Osteoblast (primary cell): ENCODE data around the gene TM9SF1. TPM values are rescaled to one million over a fixed set of nuclear protein-coding genes. Genes with fewer than 3 reads are reported as not detected.

Experiments used
- DNase-seq: peaks from one replicate; pipeline ENCODE4 v3.0.0; 2011; ENCODE audit warnings: low spot score, mixed read lengths; ENCODE audit not compliant: insufficient read length; ENCODE audit errors: missing footprints
- H2AFZ ChIP-seq: 2 replicates; pipeline ENCODE4 v1.6.0; 2011; ENCODE audit warnings: mild to moderate bottlenecking, low read length
- H3K27ac ChIP-seq: 2 replicates; pipeline ENCODE4 v1.5.1; 2011; ENCODE audit warnings: mild to moderate bottlenecking, low read depth, low read length, moderate library complexity
- H3K27me3 ChIP-seq: 2 replicates; pipeline ENCODE4 v1.6.0; 2012; ENCODE audit warnings: mild to moderate bottlenecking, control low read depth, inconsistent platforms, low read length, moderate library complexity; ENCODE audit not compliant: insufficient read depth
- H3K36me3 ChIP-seq: 2 replicates; pipeline ENCODE4 v1.5.1; 2011; ENCODE audit warnings: mild to moderate bottlenecking, low read length, control low read depth, moderate library complexity; ENCODE audit not compliant: insufficient read depth
- H3K4me1 ChIP-seq: 2 replicates; pipeline ENCODE4 v1.5.1; 2011; ENCODE audit warnings: mild to moderate bottlenecking, low read length, control low read depth, moderate library complexity; ENCODE audit not compliant: insufficient read depth
- H3K4me2 ChIP-seq: 2 replicates; pipeline ENCODE4 v1.6.0; 2011; ENCODE audit warnings: mild to moderate bottlenecking, low read length; ENCODE audit not compliant: insufficient read depth
- H3K4me3 ChIP-seq: fragments of 200-600 bp; sonication (generic); 3 replicates; pipeline ENCODE4 v1.5.1; 2012; ENCODE audit warnings: mild to moderate bottlenecking, low read length, inconsistent platforms; ENCODE audit not compliant: insufficient read depth
- H3K79me2 ChIP-seq: 2 replicates; pipeline ENCODE4 v1.6.0; 2012; ENCODE audit warnings: mild to moderate bottlenecking, low read length, control low read depth, inconsistent platforms; ENCODE audit not compliant: insufficient read depth
- H3K9me3 ChIP-seq: 2 replicates; pipeline ENCODE4 v1.5.1; 2011; ENCODE audit warnings: low read depth, low read length, control low read depth
- H4K20me1 ChIP-seq: 2 replicates; pipeline ENCODE4 v1.6.0; 2012; ENCODE audit warnings: mild to moderate bottlenecking, low read length, control low read depth; ENCODE audit not compliant: insufficient read depth
- CTCF ChIP-seq: IDR thresholded peaks from 2 replicates; pipeline ENCODE4 v1.5.1; 2011; ENCODE audit warnings: mild to moderate bottlenecking, low read depth, low read length, moderate library complexity; ENCODE audit errors: extremely low read depth
- total RNA-seq: library from RNA; depleted of rRNA; stranded (reverse); fragments of >200 nt; gene quantifications from 2 replicates; pipeline ENCODE4 v1.2.3, GENCODE V29; 2012

TM9SF1 gene
- total RNA-seq, 1 donor, result 78.2 TPM

- no peak overlapping the region for H3K4me3 ChIP-seq
- DNase-seq, result peak; percentile 25
- H3K36me3 ChIP-seq, result peaks cover 42% of the 10 kb centered on the region
- H2AFZ ChIP-seq, result no peak overlapping the region
- peaks cover 46% of the 10 kb centered on the region for H3K79me2 ChIP-seq
- H3K4me1 ChIP-seq, result peaks cover 25% of the 10 kb centered on the region
- no peak for TF ChIP-seq CTCF
- H3K27me3 ChIP-seq, result no peaks in the 10 kb centered on the region
- H3K4me2 ChIP-seq, result no peak overlapping the region
- no peak overlapping the region for H3K27ac ChIP-seq
- peaks cover 11% of the 10 kb centered on the region for H4K20me1 ChIP-seq
- no peaks in the 10 kb centered on the region for H3K9me3 ChIP-seq
Observed at GRCh38 chr14:24149302-24149969, 45.8 kb downstream of the TM9SF1 start.

DNA sequence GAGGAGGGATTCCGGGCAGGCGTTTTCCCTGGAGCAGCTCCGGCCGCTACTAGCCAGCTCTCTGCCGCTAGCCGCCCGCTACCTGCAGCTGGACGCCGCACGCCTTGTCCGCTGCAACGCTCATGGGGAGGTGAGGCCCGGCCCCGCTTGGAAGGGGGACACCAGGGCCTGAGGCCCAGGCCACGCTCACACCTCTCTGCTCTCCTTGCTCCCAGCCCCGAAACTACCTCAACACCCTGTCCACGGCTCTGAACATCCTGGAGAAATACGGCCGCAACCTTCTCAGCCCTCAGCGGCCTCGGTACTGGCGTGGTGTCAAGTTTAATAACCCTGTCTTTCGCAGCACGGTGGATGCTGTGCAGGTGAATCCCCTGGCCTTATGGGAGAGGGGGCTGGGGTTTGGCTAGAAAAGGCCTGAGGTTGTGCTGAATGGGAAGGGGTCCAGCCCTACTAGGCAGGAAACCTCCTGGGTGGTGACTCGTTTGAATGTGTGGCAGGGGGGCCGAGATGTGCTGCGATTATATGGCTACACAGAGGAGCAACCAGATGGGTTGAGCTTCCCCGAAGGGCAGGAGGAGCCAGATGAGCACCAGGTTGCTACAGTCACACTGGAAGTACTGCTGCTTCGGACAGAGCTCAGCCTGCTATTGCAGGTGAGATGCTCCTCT is 47.3 kb downstream of the TM9SF1 start:
- peaks cover 53% of the 10 kb centered on the region for H3K79me2 ChIP-seq
- H4K20me1 ChIP-seq, result peaks cover 11% of the 10 kb centered on the region
- H3K9me3 ChIP-seq, result no peaks in the 10 kb centered on the region
- H3K4me2 ChIP-seq, result peak overlapping the region; percentile 82
- no peaks in the 10 kb centered on the region for H3K27me3 ChIP-seq
- peak overlapping the region; percentile 62 for H3K27ac ChIP-seq
- DNase-seq, result peak; percentile 78
- H3K4me1 ChIP-seq, result peaks cover 41% of the 10 kb centered on the region
- no peak for TF ChIP-seq CTCF
- H3K4me3 ChIP-seq, result peak overlapping the region; percentile 84
- peaks cover 46% of the 10 kb centered on the region for H3K36me3 ChIP-seq
- peak overlapping the region; percentile 42 for H2AFZ ChIP-seq

GRCh38 chr14:24146978-24147760 is 48.1 kb downstream of the TM9SF1 start, which contains the start of gene RNF31:
RNF31 (plus strand) TSS chr14:24147498; CDS start chr14:24147699, 201 bp downstream.
- Histone ChIP-seq H3K9me3 (no peaks in the 10 kb centered on the region), H2AFZ (peak within 1 kb of the TSS; percentile 87), H3K4me3 (peak within 1 kb of the TSS; percentile 84), H3K27ac (peak within 1 kb of the TSS; percentile 62), H3K4me2 (peak within 1 kb of the TSS; percentile 82), H3K27me3 (no peaks in the 10 kb centered on the region), H3K36me3 (peaks cover 39% of the 10 kb centered on the region), H3K4me1 (peaks cover 42% of the 10 kb centered on the region), H4K20me1 (peaks cover 11% of the 10 kb centered on the region), H3K79me2 (peaks cover 53% of the 10 kb centered on the region)
- peak; percentile 100 for DNase-seq
- TF ChIP-seq CTCF, result no peak
